SK-MEL-5 (cell line): Measurements from ENCODE around the gene DCDC1. TPM values are rescaled to one million over a fixed set of nuclear protein-coding genes. Genes with fewer than 3 reads are reported as not detected.

ENCODE experiments used
- DNase-seq: peaks from one replicate; pipeline ENCODE4 v3.0.0-alpha.2; 2016; ENCODE audit warnings: low read depth, low spot score
- in situ Hi-C: cut with HindIII; loops from 2 replicates; pipeline ENCODE4 v1.10.0; 2016; ENCODE audit warnings: low sequenced_read_pairs, high pct_unique_total_duplicates, low pct_unique_long_range_greater_than_20kb
- total RNA-seq: library from RNA; depleted of rRNA; stranded (reverse); fragments of >200 nt; shearing (Covaris generic); gene quantifications from 2 replicates; pipeline ENCODE4 v1.2.3, GENCODE V29; 2014

The DCDC1 gene
- total RNA-seq, 1 experiment from 2014 or later: not detected

DNA sequence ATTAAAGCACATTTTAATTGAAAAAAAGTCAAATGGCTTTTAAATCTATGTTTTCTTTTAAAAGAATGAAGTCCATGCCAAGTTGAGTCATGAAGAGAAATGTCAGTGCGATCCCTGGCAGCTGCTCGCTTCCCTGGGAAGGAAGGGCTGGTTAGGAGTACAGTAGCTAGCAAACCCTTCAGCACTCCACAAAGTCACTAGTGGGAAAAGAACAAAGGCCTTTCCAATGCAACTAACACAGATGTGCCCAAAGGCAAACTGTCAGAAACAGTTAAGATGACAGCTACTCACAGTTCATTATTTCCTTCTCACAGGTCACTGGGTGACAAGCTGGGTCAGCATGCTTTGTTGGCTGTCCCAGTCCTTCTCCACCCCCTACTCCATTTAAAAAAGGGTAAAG, 308.7 kb downstream of the DCDC1 start:
- in situ Hi-C loops: no loop called here
- no peak for DNase-seq

DNA sequence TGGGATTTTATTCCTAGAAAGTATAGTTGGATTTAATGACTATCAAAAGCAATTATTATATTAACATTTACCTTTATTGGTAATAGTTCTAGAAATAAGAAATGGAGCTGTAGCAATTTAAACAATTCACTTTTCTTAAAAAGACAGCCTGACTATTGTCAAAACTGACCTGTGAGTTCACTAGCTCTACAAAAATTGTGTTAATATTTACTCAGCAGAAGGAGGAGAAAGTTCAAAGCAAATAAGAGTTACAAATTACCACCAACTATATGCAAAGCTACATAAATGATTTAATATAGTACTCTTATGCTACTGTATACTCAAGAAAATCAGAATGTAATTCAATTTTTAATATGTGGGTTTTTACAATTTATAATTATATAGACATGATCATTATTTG, 310.0 kb downstream of the DCDC1 start:
- in situ Hi-C loops: no loop called here
- DNase-seq: no peak

DNA sequence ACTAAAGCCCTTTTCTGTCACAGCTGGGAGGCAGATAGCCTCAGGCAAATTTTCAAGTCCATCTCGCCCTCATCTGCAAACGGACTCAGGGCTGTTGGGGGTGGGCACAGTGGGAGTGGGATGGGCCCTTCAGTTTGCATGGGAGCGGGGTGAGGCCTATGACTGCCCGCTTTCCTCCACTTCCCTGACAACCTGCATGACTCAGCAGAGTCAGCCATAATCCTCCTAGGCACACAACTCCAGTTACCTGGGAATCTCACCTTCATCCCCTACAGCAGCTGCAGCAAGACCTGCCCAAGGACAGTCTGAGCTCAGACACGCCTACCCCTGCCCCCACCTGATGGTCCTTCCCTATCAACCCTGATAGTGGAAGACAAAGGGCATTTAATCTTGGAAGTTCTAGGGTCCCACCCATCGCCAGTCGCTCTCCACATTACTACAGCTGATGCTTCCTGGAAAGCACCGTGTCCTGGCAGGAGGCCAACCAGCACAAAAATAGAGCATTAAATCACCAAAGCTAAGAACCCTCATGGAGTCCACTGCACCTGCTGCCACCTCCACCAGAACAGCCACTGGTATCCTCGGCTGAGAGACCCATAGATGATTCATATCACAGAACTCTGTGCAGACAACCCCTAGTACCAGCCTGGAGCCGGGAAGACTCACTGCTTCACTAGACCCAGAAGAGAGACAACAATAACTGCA, 319.3 kb downstream of the DCDC1 start:
- in situ Hi-C loops: no loop called here
- DNase-seq: no peak

DNA sequence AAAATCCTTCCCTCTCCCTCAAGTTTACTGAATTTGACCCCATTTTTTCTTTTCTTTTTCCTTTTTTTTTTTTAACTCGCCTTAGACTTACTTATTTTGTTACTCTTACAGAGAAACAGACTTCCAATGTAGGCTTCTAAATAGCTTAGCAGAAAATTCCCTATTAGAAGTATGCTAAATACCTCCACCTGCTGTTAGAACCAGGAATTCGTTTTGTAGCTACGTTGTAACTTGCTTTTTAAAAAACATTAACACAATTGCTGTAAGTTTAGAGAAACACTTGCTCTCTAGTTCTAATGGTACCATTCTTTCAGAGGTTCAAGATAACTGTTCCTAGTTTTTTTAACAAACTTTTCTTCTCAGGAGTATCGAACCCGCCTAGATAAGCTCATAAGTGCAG, 324.2 kb downstream of the DCDC1 start:
- peak; percentile 34 for DNase-seq

DNA sequence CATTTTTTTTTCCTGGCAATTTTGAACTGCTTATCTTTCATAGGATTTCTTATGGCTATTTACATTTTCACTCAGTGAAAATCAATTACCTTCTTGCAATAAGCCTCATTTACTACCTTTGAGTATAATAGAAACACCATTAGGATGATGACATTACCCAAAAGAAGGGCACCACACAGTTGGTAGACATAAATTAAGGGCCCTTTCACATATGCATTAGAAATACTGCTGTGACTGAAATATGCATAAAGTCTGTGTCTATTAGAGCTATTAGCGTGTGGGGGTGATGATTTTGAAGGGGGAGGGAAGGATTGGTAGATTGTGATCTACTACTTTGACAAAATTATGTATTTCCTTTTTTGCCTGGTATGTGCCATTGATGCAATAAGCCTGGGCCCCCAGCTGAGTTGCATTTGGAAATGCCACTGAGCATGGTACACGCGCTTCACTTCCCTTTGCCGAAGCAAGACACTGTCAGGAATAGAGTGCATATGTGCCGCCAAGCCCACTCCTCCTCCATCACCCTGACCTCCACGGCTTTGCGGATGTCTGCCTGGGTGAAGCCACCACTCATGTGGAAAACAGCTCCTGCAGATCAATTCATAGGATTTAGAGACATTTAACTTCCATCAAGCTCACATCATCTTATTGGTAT, 339.3 kb downstream of the DCDC1 start:
- in situ Hi-C loops: no loop called here
- no peak for DNase-seq

More for the DNA sequence above, 324.2 kb downstream of the DCDC1 start:
- in situ Hi-C loops: no loop called here

DNA sequence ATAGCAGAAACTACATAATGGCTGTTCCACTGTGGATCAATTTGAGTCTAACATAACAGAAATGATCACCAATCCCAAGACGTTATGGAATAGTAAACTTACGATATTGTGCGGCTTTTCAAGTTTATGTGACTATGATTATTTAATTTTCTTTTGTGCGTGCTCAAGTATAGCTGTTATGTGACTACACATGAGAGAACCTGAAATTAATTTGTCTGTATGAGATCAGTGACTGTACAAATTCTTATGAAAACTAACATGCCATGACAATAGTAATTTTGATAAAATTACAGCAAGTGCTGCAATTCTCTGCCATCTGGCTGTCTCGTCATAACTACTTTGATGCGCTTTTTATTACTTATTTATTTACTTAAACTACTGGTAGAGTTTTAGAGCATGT, 343.2 kb downstream of the DCDC1 start:
- DNase-seq: no peak
- in situ Hi-C loops: no loop called here

DNA sequence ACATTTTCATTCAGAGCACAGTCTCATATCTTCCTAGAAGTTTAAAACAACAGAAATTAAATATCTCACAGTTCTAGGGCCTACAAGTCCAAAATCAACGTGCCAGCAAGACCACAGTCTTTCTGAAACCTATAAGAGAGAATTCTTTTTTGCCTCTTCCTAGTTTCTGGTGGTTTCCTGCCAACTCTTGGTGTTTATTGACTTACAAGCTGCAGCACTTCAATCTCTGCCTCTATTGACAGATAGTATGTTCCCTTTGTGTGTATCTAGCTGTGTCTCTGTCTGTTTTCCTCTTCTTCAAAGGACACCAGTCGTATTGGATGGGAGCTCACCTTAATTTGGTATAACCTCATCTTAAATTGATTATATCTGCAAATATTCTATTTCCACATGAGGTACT, 347.5 kb downstream of the DCDC1 start:
- no peak for DNase-seq
- in situ Hi-C loops: no loop called here

DNA sequence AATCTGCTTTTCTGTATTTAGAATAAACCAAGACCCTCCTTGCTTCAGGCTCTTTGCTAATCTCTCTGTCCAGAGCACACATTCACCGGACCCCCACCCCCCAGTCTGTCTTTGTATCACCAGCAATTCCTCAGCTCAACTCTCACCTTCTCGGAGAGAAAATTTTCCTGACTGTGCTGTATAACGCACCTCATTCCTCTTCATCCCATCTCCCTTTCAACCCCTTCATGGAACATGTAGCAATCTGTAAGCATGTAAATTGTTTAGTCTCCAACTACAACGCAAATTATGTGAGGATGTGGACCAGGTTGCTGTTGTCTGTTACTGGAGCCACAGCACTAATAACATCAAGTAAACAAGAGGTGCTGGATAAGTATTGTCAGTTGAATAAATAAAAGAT, 349.8 kb downstream of the DCDC1 start:
- no peak for DNase-seq
- in situ Hi-C loops: no loop called here

DNA sequence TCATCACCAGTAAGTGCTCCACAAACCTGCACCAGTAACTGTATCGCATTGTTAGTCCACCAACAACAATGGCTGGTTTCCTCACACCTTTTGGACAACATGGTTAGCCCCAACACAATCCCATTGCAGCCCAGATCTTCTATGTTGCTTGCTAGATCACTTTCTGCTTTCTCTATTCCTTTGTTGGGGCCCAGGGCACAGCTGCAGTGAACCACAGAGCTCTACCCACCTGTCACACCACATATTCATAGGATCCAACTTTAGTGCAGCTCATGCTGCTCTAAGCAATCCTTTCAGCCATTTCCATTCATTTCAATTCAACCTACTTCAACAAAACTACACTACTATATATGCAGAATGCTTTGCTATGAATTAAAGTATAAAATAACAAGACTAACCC, 364.3 kb downstream of the DCDC1 start:
- in situ Hi-C loops: no loop called here
- no peak for DNase-seq

DNA sequence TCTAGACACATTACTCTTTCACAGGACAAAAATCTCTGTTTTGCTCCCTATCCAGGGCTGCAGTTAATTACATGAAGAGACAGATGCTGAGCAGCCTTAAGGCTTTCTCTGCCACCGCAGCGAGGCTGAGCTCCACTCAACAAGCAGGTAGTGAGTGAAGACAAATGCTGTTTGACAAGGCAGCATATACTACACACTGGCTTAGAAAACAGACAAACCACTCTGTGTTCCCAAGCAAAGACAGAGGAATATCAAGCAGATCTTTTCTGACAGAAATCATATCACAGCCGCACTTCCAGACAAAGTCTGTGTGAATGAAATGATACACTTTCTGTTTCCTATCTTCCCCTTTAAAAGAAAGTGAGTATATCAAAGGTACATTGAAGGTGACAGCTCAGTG, 368.1 kb downstream of the DCDC1 start:
- DNase-seq: no peak
- in situ Hi-C loops: no loop called here

DNA sequence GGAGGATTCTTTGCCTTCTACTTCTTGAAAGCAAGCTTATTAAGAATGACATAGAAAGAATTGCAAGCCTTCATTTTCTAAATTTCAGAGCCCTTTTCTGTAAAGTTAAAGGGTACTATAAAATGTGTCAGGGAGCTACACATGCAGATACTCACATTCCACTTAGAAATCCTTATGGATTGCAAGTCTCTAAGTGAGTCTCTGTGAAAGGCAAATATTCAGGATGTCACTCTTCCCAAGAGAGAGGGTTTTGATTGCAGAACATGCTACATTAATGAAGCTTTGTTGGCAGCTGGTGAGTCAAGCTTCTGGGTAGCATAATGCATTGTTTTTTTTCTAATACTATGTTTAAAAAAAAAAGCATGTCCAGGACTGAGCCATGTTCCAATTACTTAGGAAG, 369.2 kb downstream of the DCDC1 start:
- no peak for DNase-seq
- in situ Hi-C loops: no loop called here

DNA sequence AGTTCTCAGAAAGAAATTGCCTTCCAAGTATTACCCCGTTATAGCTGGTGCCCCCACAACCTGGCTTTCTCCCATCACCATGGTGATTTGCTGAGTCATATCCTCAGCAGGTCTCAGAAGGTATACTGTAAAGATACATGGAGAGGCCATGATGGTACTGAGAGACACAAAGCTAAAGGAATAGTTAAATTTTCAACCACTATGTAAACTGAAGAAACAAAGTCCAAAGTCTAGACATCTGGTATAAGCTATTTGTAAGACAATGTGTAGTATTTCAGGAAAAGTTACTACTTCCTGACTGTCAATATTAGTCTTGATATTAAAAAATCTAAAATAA, 377.1 kb downstream of the DCDC1 start:
- DNase-seq: no peak
- in situ Hi-C loops: no loop called here

DNA sequence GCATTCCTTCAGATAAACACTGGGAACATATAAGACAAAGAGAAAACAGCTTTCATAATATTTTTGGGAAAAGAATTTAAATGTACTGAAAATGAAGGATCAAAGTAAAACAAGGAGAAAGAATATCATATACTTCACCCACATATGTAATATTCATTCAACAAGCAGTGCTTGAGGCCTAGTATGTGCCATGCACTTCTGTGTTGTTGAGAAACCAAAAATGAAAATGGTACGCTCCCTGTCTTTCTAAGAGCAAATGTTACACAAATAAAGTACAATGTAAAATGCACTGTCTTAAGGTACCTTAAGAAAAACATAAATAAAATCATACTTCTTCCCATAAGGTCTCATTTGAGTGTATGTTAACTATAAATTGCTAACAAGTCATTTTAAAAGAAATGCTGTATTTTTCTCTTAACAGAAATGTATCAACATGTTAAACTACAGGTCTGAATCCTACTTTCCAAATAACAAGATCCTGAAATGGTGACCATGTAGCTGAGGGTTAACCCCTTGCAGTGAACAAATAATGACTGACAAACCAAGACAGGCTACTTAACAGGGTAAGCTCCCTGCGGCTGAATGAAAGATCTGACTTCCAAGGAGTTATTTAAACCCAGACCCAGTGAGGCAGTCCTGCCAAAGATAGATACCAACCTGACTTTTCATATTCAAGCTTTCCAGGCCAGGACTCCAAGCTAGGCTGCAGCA, 377.6 kb downstream of the DCDC1 start:
- DNase-seq: no peak
- in situ Hi-C loops: no loop called here

DNA sequence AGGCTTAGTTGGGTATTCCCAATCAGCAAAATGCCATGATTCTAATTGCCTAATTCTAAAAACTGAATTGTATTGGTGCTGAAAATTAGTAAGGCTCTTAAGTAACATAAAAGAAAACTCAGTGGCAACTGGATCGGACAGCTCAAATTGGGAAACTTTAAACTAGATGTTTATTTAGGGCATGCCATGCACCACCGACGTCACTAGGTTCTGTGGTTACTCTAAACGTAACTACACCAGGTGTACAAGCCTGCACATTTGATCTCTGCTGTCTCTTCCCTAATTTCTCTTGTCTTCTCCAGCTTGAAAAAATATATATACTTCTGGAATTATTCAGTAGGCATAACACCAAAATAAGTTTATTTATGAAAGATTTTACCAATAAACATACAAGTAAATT, 378.2 kb downstream of the DCDC1 start:
- no peak for DNase-seq

DNA sequence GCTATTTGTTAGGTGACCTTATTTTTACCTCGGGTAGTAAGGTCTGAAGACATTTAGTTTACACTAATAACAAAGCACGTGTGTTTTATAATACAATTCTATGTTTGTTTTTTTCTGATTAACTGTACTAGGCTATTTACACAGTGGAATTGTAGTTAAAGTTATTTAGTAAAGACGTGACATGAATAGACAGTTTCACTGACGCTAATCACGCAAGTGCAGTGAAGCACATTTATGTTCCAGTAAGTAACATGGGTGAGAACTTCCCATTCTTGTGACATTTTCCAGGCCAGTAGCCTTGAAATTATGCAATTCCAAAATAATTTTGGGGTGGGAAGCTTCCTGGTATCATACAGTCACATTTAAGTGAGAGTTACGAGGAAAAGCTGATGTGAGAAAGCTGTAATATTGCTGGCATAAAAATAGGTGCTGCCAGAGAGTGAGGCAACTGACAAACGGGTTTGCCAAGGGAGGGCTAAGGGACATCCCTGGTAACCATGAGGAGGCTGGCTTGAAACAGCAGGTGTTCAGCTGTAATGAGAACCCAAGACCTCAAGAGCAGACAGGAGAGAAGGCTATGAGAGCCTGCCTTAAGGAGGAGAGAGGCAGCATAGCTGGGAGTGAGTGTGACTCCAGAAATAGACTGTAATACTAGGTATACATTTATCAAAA, 378.8 kb downstream of the DCDC1 start:
- no peak for DNase-seq
- in situ Hi-C loops: no loop called here

More for the DNA sequence above, 378.2 kb downstream of the DCDC1 start:
- in situ Hi-C loops: no loop called here

DNA sequence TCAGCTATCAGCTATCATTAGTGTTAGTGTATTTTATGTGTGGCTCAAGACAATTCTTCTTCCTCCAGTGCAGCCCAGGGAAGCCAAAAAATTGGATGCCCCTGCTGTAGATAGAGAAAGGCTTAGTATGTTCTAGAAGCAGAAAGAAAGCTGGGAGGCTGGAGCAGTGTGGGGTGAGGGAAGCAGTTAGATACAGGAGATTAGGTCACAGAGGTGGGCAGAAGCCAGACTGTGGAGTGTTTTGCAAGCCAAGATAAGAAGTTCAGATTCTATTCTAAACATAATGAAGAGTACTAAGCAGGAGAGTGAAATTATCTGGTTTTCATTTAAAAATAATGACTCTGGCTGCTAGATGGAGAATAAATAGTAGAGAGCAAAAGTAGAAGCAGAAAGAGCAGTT, 381.7 kb downstream of the DCDC1 start:
- in situ Hi-C loops: no loop called here
- DNase-seq: no peak

DNA sequence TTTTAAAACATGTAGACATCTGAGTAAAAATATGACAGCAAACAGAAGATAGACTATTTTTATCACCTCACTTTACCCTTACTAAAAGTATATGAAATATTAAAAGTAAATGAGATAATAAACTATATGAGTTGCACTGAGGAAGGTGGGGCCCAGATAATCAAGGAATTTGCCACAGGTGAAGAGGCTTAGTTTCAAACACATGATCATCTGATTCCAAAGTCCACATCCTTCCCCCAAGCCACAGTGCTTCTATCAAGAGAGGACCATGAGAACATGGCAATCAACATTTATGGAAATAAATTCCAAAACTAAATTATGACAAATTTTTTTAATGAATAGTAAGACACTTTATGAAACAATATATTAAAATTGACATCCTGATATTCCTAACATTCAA, 384.0 kb downstream of the DCDC1 start:
- DNase-seq: no peak
- in situ Hi-C loops: no loop called here

DNA sequence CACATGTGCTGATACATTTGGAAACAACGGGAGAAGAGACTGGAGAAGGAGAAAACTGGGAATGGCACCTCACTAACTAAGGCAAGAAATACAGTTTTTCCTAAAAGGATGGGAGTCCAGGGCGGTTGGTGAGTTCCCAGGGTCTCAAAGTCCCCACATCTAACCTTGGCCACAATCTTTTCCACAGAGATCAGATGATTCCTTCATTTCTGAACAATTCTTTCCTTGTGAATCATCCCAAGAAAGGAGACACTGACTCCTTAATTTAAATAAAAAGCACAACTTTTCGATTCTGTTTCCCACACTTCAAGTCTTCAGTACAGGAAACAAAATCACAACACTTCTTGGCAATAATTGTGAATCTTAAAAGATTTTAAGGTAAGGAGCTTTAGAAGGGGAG, 384.7 kb downstream of the DCDC1 start:
- DNase-seq: no peak
- in situ Hi-C loops: no loop called here

DNA sequence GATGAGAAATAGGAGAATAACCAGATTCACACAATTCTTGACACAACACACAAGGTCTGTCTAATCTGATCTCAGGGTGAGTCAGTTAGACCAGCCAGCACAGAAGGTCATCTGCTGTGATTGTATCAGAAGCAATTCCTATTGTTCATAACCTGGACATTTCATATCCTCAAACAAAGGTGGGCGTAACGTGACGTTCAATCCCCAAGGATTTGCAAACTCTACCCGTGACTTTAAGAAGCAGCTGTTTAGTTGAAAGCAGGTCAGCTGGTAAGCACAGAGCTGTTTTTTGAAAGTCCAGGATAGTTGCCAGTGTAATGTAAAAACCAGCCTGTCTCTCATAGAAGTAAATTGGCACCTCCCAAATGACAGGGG, 385.1 kb downstream of the DCDC1 start:
- in situ Hi-C loops: no loop called here
- DNase-seq: no peak
